NCI-H1694 (cell line): Measurements from ENCODE around the gene FARSA.
A peak's percentile ranks its signal among the peaks of the same experiment; 100 is the strongest.
"Not testable (repeated sequence)": the region's sequence is repeated elsewhere in the genome, so short reads cannot be mapped to it uniquely, and the experiment has no call there.

ENCODE experiments used
- DNase-seq: peaks from one replicate; lab custom pipeline; 2025; lab: John Stamatoyannopoulos, UW

The FARSA gene

GRCh38 chr19:12933287-12934072 is at the start of gene FARSA:
TSS of gene FARSA (minus strand) at chr19:12933711. CDS start at chr19:12933696, 15 bp downstream.
- peak; percentile 72 for DNase-seq

GRCh38 chr19:12983091-12983490 is 49.6 kb upstream of the FARSA start:
- DNase-seq: no peak

GRCh38 chr19:12982648-12983047 is 49.1 kb upstream of the FARSA start:
- DNase-seq: no peak

- DNase-seq: no peak
Measured at GRCh38 chr19:12979974-12980373, 46.5 kb upstream of the FARSA start.

- DNase-seq: not testable (repeated sequence)
Measured at GRCh38 chr19:12976109-12976508, 42.6 kb upstream of the FARSA start.

GRCh38 chr19:12975221-12975741 is 41.8 kb upstream of the FARSA start:
- peak; percentile 65 for DNase-seq

- DNase-seq: peak; percentile 69
Measured at GRCh38 chr19:12974301-12975220, 41.0 kb upstream of the FARSA start.

GRCh38 chr19:12973236-12973635 is 39.7 kb upstream of the FARSA start:
- DNase-seq: no peak

- no peak for DNase-seq
Measured at GRCh38 chr19:12970070-12970820, 36.7 kb upstream of the FARSA start.

- peak; percentile 36 for DNase-seq
Measured at GRCh38 chr19:12969292-12969988, 35.9 kb upstream of the FARSA start, which contains the start of gene DAND5. TSS of gene DAND5 (plus strand) at chr19:12969576. CDS start at chr19:12969661, 85 bp downstream.

- DNase-seq: no peak
Measured at GRCh38 chr19:12967907-12968306, 34.4 kb upstream of the FARSA start.

GRCh38 chr19:12965812-12966135 is 32.3 kb upstream of the FARSA start:
- DNase-seq: no peak

- peak; percentile 42 for DNase-seq
Measured at GRCh38 chr19:12965017-12965811, 31.7 kb upstream of the FARSA start.

GRCh38 chr19:12959481-12959880 is 26.0 kb upstream of the FARSA start:
- no peak for DNase-seq

GRCh38 chr19:12957389-12957952 is 24.0 kb upstream of the FARSA start:
- not testable (repeated sequence) for DNase-seq

- DNase-seq: no peak
Measured at GRCh38 chr19:12956446-12957388, 23.2 kb upstream of the FARSA start, which contains the start of gene GADD45GIP1. TSS of gene GADD45GIP1 (minus strand) at chr19:12957223. CDS start at chr19:12957212, 11 bp downstream.

- no peak for DNase-seq
Measured at GRCh38 chr19:12955996-12956395, 22.5 kb upstream of the FARSA start.

GRCh38 chr19:12955575-12955974 is 22.1 kb upstream of the FARSA start:
- DNase-seq: not testable (repeated sequence)

GRCh38 chr19:12954612-12954962 is 21.1 kb upstream of the FARSA start:
- DNase-seq: no peak
